Neural crest cell (in vitro differentiated cells): Measurements from ENCODE around the gene BEGAIN. TPM values are rescaled to one million over a fixed set of nuclear protein-coding genes. Genes with fewer than 3 reads are reported as not detected.

Experiments
- DNase-seq: peaks from one replicate; pipeline ENCODE4 v3.0.0; 2021; ENCODE audit warnings: low read depth, mixed read lengths, low spot score
- H3K27ac Mint-ChIP-seq: one replicate; pipeline ENCODE4 v1.8.0; 2021; ENCODE audit warnings: mild to moderate bottlenecking, mixed read lengths; ENCODE audit not compliant: unreplicated experiment
- H3K27me3 Mint-ChIP-seq: 2 replicates; pipeline ENCODE4 v1.8.0; 2021; ENCODE audit warnings: low read depth, mild to moderate bottlenecking, mixed read lengths
- H3K36me3 Mint-ChIP-seq: 2 replicates; pipeline ENCODE4 v1.8.0; 2021; ENCODE audit warnings: low read depth, mild to moderate bottlenecking, mixed read lengths
- H3K4me1 Mint-ChIP-seq: 2 replicates; pipeline ENCODE4 v1.8.0; 2021; ENCODE audit warnings: mixed read lengths
- H3K4me3 Mint-ChIP-seq: one replicate; pipeline ENCODE4 v1.8.0; 2021; ENCODE audit warnings: mild to moderate bottlenecking, mixed read lengths
- H3K9me3 Mint-ChIP-seq: 2 replicates; pipeline ENCODE4 v1.8.0; 2021; ENCODE audit warnings: mixed read lengths
- total RNA-seq: library from RNA; stranded (reverse); gene quantifications from 2 replicates; pipeline ENCODE4 v1.2.1, GENCODE V29; 2021
- TF ChIP-seq, protein P1 (sequence below): fragments of 200-600 bp; sonication (generic); conservative IDR thresholded peaks from 2 replicates; pipeline ENCODE4 v1.5.0; 2021; ENCODE audit warnings: antibody characterized with exemption, mild to moderate bottlenecking

Gene BEGAIN
- total RNA-seq, 1 donor from 2014 or later, result 4.8 TPM

- no peak overlapping the region for H3K4me3 Mint-ChIP-seq
- no peaks in the 10 kb centered on the region for H3K27me3 Mint-ChIP-seq
- no peak for DNase-seq
- peaks cover 10% of the 10 kb centered on the region for H3K4me1 Mint-ChIP-seq
- no peaks in the 10 kb centered on the region for H3K9me3 Mint-ChIP-seq
- no peaks in the 10 kb centered on the region for H3K36me3 Mint-ChIP-seq
- H3K27ac Mint-ChIP-seq, result no peak overlapping the region
- TF ChIP-seq, protein P1, sequence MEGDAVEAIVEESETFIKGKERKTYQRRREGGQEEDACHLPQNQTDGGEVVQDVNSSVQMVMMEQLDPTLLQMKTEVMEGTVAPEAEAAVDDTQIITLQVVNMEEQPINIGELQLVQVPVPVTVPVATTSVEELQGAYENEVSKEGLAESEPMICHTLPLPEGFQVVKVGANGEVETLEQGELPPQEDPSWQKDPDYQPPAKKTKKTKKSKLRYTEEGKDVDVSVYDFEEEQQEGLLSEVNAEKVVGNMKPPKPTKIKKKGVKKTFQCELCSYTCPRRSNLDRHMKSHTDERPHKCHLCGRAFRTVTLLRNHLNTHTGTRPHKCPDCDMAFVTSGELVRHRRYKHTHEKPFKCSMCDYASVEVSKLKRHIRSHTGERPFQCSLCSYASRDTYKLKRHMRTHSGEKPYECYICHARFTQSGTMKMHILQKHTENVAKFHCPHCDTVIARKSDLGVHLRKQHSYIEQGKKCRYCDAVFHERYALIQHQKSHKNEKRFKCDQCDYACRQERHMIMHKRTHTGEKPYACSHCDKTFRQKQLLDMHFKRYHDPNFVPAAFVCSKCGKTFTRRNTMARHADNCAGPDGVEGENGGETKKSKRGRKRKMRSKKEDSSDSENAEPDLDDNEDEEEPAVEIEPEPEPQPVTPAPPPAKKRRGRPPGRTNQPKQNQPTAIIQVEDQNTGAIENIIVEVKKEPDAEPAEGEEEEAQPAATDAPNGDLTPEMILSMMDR, result no peak
Observed at GRCh38 chr14:100526632-100527031, 60.6 kb downstream of the BEGAIN start.

- H3K4me3 Mint-ChIP-seq, result no peak overlapping the region
- TF ChIP-seq, protein P1, result no peak
- no peaks in the 10 kb centered on the region for H3K9me3 Mint-ChIP-seq
- H3K27me3 Mint-ChIP-seq, result no peaks in the 10 kb centered on the region
- peaks cover 10% of the 10 kb centered on the region for H3K4me1 Mint-ChIP-seq
- no peak for DNase-seq
- H3K36me3 Mint-ChIP-seq, result no peaks in the 10 kb centered on the region
- H3K27ac Mint-ChIP-seq, result no peak overlapping the region
Observed at GRCh38 chr14:100526057-100526456, 61.2 kb downstream of the BEGAIN start.

- no peaks in the 10 kb centered on the region for H3K36me3 Mint-ChIP-seq
- TF ChIP-seq, protein P1, result no peak
- H3K4me1 Mint-ChIP-seq, result peaks cover 10% of the 10 kb centered on the region
- no peaks in the 10 kb centered on the region for H3K9me3 Mint-ChIP-seq
- DNase-seq, result no peak
- H3K27me3 Mint-ChIP-seq, result no peaks in the 10 kb centered on the region
- no peak overlapping the region for H3K27ac Mint-ChIP-seq
- no peak overlapping the region for H3K4me3 Mint-ChIP-seq
Observed at GRCh38 chr14:100525615-100526014, 61.6 kb downstream of the BEGAIN start.

GRCh38 chr14:100524933-100525243 is 62.3 kb downstream of the BEGAIN start:
- peaks cover 10% of the 10 kb centered on the region for H3K4me1 Mint-ChIP-seq
- peak; percentile 36 for DNase-seq
- H3K4me3 Mint-ChIP-seq, result no peak overlapping the region
- no peaks in the 10 kb centered on the region for H3K27me3 Mint-ChIP-seq
- H3K36me3 Mint-ChIP-seq, result no peaks in the 10 kb centered on the region
- H3K9me3 Mint-ChIP-seq, result no peaks in the 10 kb centered on the region
- TF ChIP-seq, protein P1, result peak; percentile 63
- no peak overlapping the region for H3K27ac Mint-ChIP-seq

DNA sequence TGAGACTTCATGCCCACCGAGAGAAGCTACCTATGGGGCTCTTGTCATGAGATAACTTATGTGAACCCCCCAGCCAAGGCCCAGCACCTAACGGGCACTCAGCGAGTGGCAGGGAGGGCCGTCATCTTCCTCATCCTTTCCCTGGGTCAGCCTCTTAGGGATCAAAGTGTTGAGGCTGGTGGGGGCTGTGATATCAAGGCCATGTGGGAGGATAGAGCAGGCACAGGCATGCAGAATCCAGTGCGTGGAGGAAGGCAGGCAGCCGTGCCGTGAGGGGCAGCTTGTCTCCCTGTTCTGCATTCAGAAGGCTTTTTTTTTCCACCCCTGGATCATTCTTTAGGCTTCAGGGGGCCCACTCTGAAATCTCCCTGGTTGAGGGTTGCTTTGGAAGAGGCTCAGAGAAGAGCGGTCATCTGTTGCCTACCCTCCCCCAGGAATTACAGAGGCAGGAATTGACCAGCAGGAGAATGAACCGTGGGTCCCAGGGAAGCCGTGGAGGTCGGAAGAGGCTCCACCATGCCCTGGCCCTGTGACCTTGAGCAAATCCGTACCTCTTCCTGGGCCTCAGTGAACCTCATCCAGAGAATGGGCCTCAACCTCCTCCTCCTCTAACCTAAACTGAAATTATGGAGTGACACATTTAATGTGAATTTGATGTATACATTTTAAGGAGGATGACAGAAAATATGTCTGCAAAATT is 62.8 kb downstream of the BEGAIN start:
- TF ChIP-seq, protein P1, result no peak
- Mint-ChIP-seq H3K9me3 (no peaks in the 10 kb centered on the region), H3K4me3 (no peak overlapping the region), H3K36me3 (no peaks in the 10 kb centered on the region), H3K27me3 (no peaks in the 10 kb centered on the region), H3K27ac (no peak overlapping the region), H3K4me1 (peaks cover 10% of the 10 kb centered on the region)
- no peak for DNase-seq

DNA sequence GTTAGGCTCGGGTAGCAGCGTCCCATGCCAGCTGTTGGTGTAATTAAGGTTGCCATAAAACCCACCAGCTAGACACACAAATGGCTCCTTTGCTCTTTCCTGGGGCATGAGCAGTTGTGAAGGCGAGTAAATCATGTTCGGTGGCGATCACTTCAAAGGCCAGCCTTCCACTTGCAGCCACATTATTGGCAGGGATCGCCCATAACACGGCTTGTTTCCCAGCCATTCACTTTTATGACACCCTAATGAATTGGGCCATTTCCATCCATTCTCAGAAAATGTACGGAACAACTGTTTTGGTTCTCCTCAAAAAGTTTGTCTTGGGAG is 63.4 kb downstream of the BEGAIN start:
- Mint-ChIP-seq H3K4me3 (no peak overlapping the region), H3K9me3 (no peaks in the 10 kb centered on the region), H3K4me1 (peaks cover 10% of the 10 kb centered on the region), H3K36me3 (no peaks in the 10 kb centered on the region), H3K27ac (no peak overlapping the region), H3K27me3 (no peaks in the 10 kb centered on the region)
- TF ChIP-seq, protein P1, result no peak
- no peak for DNase-seq
